ENCODE data around the gene ANKRD9. TPM values are rescaled to one million over a fixed set of nuclear protein-coding genes. Genes with fewer than 3 reads are reported as not detected.

ANKRD9 gene
- total and polyA plus RNA-seq, 2 of the 13 experiments (the other 11 are each of a cell fraction or from before 2014, with no cell fraction given), result 10.0 to 15.0 TPM

GRCh38 chr14:102538602-102539543, 29.3 kb upstream of the ANKRD9 start (continued):
- TF ChIP-seq YEATS2 (CRISPR knock-in tag; IDR thresholded peaks at IDR 0.05; ENCODE audit: borderline replicate concordance) (peak; percentile 86; the same call in 1 of the 2 replicates), ZNF788 (CRISPR knock-in tag; IDR thresholded peaks at IDR 0.05; ENCODE audit: borderline replicate concordance) (peak; percentile 48; the same call in 1 of the 2 replicates), NR2C2 (CRISPR knock-in tag; IDR thresholded peaks at IDR 0.05; ENCODE audit: borderline replicate concordance) (peak; percentile 50; the same call in 1 of the 2 replicates), KAT8 (CRISPR knock-in tag; IDR thresholded peaks at IDR 0.05) (peak; percentile 87; the same call in 1 of the 2 replicates), MTF2 (CRISPR knock-in tag; IDR thresholded peaks at IDR 0.05; ENCODE audit: borderline replicate concordance) (no peak), ZNF350 (CRISPR knock-in tag; IDR thresholded peaks at IDR 0.05; ENCODE audit: borderline replicate concordance, low read depth) (peak; percentile 20; the same call in 1 of the 2 replicates), ZSCAN12 (CRISPR knock-in tag; IDR thresholded peaks at IDR 0.05) (peak; percentile 31; the same call in 1 of the 2 replicates), ZNF782 (CRISPR knock-in tag; IDR thresholded peaks at IDR 0.05; ENCODE audit: borderline replicate concordance) (no peak), CREM (IDR thresholded peaks at IDR 0.05) (peak; percentile 64), CREM (CRISPR knock-in tag; IDR thresholded peaks at IDR 0.05) (no peak), KDM3A (CRISPR knock-in tag; IDR thresholded peaks at IDR 0.05; ENCODE audit: low read depth) (peak; percentile 76), ZFP90 (CRISPR knock-in tag; IDR thresholded peaks at IDR 0.05; ENCODE audit: borderline replicate concordance) (peak; percentile 85; the same call in 1 of the 2 replicates), ZNF580 (CRISPR knock-in tag; IDR thresholded peaks at IDR 0.05; ENCODE audit: borderline replicate concordance, low read depth) (peak; percentile 48; the same call in 1 of the 2 replicates), ZNF761 (CRISPR knock-in tag; conservative IDR thresholded peaks at IDR 0.05) (no peak; the same call in 1 of the 2 replicates), ATF7 (IDR thresholded peaks at IDR 0.05) (no peak), ATF7 (CRISPR knock-in tag; IDR thresholded peaks at IDR 0.05) (no peak), HNRNPL (IDR thresholded peaks at IDR 0.05; ENCODE audit: low read depth, low read length) (peak; percentile 73), NKX3-1 (CRISPR knock-in tag; IDR thresholded peaks at IDR 0.05) (0 out of 2 replicates have a peak, but pooled peaks have one; percentile 22), GTF2F1 (IDR thresholded peaks at IDR 0.05; ENCODE audit: low read length) (no peak)
- TF ChIP-seq, protein P1, sequence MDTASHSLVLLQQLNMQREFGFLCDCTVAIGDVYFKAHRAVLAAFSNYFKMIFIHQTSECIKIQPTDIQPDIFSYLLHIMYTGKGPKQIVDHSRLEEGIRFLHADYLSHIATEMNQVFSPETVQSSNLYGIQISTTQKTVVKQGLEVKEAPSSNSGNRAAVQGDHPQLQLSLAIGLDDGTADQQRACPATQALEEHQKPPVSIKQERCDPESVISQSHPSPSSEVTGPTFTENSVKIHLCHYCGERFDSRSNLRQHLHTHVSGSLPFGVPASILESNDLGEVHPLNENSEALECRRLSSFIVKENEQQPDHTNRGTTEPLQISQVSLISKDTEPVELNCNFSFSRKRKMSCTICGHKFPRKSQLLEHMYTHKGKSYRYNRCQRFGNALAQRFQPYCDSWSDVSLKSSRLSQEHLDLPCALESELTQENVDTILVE (CRISPR knock-in tag; IDR thresholded peaks at IDR 0.05), result peak; percentile 37
- TF ChIP-seq, protein P2, sequence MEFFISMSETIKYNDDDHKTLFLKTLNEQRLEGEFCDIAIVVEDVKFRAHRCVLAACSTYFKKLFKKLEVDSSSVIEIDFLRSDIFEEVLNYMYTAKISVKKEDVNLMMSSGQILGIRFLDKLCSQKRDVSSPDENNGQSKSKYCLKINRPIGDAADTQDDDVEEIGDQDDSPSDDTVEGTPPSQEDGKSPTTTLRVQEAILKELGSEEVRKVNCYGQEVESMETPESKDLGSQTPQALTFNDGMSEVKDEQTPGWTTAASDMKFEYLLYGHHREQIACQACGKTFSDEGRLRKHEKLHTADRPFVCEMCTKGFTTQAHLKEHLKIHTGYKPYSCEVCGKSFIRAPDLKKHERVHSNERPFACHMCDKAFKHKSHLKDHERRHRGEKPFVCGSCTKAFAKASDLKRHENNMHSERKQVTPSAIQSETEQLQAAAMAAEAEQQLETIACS (CRISPR knock-in tag; IDR thresholded peaks at IDR 0.05), result peak; percentile 30; the same call in 1 of the 2 replicates
- TF ChIP-seq, protein P3, sequence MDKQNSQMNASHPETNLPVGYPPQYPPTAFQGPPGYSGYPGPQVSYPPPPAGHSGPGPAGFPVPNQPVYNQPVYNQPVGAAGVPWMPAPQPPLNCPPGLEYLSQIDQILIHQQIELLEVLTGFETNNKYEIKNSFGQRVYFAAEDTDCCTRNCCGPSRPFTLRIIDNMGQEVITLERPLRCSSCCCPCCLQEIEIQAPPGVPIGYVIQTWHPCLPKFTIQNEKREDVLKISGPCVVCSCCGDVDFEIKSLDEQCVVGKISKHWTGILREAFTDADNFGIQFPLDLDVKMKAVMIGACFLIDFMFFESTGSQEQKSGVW (CRISPR knock-in tag; IDR thresholded peaks at IDR 0.05; ENCODE audit: borderline replicate concordance), result 0 out of 2 replicates have a peak, but pooled peaks have one; percentile 48
- TF ChIP-seq, protein P4, sequence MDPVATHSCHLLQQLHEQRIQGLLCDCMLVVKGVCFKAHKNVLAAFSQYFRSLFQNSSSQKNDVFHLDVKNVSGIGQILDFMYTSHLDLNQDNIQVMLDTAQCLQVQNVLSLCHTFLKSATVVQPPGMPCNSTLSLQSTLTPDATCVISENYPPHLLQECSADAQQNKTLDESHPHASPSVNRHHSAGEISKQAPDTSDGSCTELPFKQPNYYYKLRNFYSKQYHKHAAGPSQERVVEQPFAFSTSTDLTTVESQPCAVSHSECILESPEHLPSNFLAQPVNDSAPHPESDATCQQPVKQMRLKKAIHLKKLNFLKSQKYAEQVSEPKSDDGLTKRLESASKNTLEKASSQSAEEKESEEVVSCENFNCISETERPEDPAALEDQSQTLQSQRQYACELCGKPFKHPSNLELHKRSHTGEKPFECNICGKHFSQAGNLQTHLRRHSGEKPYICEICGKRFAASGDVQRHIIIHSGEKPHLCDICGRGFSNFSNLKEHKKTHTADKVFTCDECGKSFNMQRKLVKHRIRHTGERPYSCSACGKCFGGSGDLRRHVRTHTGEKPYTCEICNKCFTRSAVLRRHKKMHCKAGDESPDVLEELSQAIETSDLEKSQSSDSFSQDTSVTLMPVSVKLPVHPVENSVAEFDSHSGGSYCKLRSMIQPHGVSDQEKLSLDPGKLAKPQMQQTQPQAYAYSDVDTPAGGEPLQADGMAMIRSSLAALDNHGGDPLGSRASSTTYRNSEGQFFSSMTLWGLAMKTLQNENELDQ (CRISPR knock-in tag; IDR thresholded peaks at IDR 0.05; ENCODE audit: borderline replicate concordance), result no peak
